ENCODE results near the gene SPINT3. TPM values are rescaled to one million over a fixed set of nuclear protein-coding genes. Genes with fewer than 3 reads are reported as not detected.

The SPINT3 gene
- total and polyA plus RNA-seq, 10 of the 15 experiments (the other 5 are each of a cell fraction or from before 2014, with no cell fraction given) = not detected

DNA sequence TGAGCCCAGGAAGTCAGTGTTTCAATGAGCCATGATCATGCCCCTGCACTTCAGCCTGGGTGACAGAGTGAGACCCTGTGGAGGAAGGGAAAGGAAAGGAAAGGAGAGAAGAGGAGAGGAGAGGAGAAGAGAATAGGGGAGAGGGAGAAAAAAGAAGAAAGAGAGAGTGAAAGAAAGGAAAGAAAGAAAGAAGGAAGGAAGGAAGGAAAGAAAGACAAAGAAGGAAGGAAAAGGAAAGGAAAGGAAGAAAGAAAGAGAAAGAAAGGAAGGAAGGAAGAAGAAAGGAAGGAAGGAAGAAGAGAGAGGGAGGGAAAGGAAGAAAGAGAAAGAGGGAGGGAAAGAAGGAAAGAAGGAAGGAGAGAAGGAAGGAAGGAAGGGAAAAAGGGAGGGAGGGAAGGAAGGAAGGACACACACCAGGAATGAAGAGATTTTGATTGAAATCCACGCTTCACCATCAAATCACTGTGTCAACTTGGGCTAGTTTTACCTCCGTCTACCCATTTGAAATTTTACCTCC is 49.4 kb upstream of the SPINT3 start:
- FAIRE-seq (no peak), ATAC-seq (no peak), DNase-seq (ENCODE audit: low read depth, low spot score) (no peak)
- RAD21 ChIA-PET (ENCODE audit: unreplicated experiment) = no interaction called here
- 20% methylated on average over 2 of the region's 2 CpGs for WGBS (ENCODE audit: insufficient coverage, insufficient replicate concordance, low lambda C conversion rate, missing lambda C conversion rate)
- H3K9ac ChIP-seq (ENCODE audit: control insufficient read depth, insufficient read depth, low read length) = no peak overlapping the region
- H3K9me3 ChIP-seq (replicated peaks; ENCODE audit: control insufficient read depth, insufficient read depth, low read length) = no peaks in the 10 kb centered on the region
- intact Hi-C loops (cut with micrococcal nuclease; ENCODE audit: unreplicated experiment) (no loop called here), in situ Hi-C loops (cut with MboI) (no loop called here)
- H3K27me3 ChIP-seq (replicated peaks in 1 of 2; ENCODE audit: control insufficient read depth in 2 of 2, insufficient read depth in 2 of 2, low read length in 1 of 2) = peaks cover 0 to 3% of the 10 kb centered on the region in 2 experiments; a peak in 2 of 4 replicates
- no peaks in the 10 kb centered on the region for H3K36me3 ChIP-seq (ENCODE audit: control insufficient read depth in 2 of 2, insufficient read depth in 2 of 2, low read length in 1 of 2)
- H2AFZ ChIP-seq (ENCODE audit: control insufficient read depth, low read depth, low read length) = no peak overlapping the region
- CTCF ChIA-PET = no interaction called here
- no peaks in the 10 kb centered on the region for H3K4me1 ChIP-seq (ENCODE audit: control insufficient read depth, insufficient read depth, low read length)
- POLR2A ChIA-PET = no interaction called here
- H3K4me2 ChIP-seq (ENCODE audit: control insufficient read depth, insufficient read depth) = no peak overlapping the region
- TF ChIP-seq, protein P1, sequence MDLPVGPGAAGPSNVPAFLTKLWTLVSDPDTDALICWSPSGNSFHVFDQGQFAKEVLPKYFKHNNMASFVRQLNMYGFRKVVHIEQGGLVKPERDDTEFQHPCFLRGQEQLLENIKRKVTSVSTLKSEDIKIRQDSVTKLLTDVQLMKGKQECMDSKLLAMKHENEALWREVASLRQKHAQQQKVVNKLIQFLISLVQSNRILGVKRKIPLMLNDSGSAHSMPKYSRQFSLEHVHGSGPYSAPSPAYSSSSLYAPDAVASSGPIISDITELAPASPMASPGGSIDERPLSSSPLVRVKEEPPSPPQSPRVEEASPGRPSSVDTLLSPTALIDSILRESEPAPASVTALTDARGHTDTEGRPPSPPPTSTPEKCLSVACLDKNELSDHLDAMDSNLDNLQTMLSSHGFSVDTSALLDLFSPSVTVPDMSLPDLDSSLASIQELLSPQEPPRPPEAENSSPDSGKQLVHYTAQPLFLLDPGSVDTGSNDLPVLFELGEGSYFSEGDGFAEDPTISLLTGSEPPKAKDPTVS (IDR thresholded peaks at IDR 0.05; ENCODE audit: low read depth, low read length) = no peak
- TF ChIP-seq, protein P2, sequence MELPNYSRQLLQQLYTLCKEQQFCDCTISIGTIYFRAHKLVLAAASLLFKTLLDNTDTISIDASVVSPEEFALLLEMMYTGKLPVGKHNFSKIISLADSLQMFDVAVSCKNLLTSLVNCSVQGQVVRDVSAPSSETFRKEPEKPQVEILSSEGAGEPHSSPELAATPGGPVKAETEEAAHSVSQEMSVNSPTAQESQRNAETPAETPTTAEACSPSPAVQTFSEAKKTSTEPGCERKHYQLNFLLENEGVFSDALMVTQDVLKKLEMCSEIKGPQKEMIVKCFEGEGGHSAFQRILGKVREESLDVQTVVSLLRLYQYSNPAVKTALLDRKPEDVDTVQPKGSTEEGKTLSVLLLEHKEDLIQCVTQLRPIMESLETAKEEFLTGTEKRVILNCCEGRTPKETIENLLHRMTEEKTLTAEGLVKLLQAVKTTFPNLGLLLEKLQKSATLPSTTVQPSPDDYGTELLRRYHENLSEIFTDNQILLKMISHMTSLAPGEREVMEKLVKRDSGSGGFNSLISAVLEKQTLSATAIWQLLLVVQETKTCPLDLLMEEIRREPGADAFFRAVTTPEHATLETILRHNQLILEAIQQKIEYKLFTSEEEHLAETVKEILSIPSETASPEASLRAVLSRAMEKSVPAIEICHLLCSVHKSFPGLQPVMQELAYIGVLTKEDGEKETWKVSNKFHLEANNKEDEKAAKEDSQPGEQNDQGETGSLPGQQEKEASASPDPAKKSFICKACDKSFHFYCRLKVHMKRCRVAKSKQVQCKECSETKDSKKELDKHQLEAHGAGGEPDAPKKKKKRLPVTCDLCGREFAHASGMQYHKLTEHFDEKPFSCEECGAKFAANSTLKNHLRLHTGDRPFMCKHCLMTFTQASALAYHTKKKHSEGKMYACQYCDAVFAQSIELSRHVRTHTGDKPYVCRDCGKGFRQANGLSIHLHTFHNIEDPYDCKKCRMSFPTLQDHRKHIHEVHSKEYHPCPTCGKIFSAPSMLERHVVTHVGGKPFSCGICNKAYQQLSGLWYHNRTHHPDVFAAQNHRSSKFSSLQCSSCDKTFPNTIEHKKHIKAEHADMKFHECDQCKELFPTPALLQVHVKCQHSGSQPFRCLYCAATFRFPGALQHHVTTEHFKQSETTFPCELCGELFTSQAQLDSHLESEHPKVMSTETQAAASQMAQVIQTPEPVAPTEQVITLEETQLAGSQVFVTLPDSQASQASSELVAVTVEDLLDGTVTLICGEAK (IDR thresholded peaks at IDR 0.05; ENCODE audit: borderline replicate concordance) = no peak
- no peak for TF ChIP-seq SMARCA5 (IDR thresholded peaks at IDR 0.05)
- no peak for TF ChIP-seq SUPT20H (IDR thresholded peaks at IDR 0.05; ENCODE audit: borderline replicate concordance, control insufficient read depth, low read depth, low read length)
- no peak for TF ChIP-seq KDM1A (IDR thresholded peaks at IDR 0.05; ENCODE audit: borderline replicate concordance)
- TF ChIP-seq EED (IDR thresholded peaks at IDR 0.05; ENCODE audit: low read depth) = no peak
- no peak for TF ChIP-seq KAT2A (conservative IDR thresholded peaks at IDR 0.05; ENCODE audit: control insufficient read depth, low read depth, low read length)
- no peak overlapping the region for H3K4me3 ChIP-seq
- no peaks in the 10 kb centered on the region for H3K79me2 ChIP-seq (ENCODE audit: control insufficient read depth, insufficient read depth, low read length)
- no TSS peak for BruUV-seq (replicated peaks)
- SMC1A ChIA-PET (ENCODE audit: uncharacterized antibody, unreplicated experiment) = no interaction called here
- H3K27ac ChIP-seq (ENCODE audit: control insufficient read depth, insufficient read depth) = no peak overlapping the region
- H4K20me1 ChIP-seq (ENCODE audit: control insufficient read depth, insufficient read depth) = no peaks in the 10 kb centered on the region

Measured in GM12878 (cell line).